IMR-90 (cell line): ENCODE results near the gene HLA-DOA. TPM values are rescaled to one million over a fixed set of nuclear protein-coding genes. Genes with fewer than 3 reads are reported as not detected.

Experiments used
- ATAC-seq: fragments of 200-7000 bp; cut with Tn5 transposase; 2 replicates; pipeline ENCODE4 v1.9.1; 2020; ENCODE audit warnings: low read depth, mild to moderate bottlenecking, moderate library complexity
- BruUV-seq: library from RNA; stranded (reverse); fragments of 400-500 nt; replicated peaks from 2 replicates; lab custom pipeline; 2021; lab: Mats Ljungman, UMichigan
- CTCF ChIA-PET: fragments of 300-600 bp; formaldehyde crosslinking; extraction: SDS; loops from one replicate; lab custom pipeline; 2021; ENCODE audit warnings: antibody characterized with exemption; lab: Yijun Ruan, JAX
- POLR2A ChIA-PET: fragments of 300-600 bp; sonication (Branson Sonifier 250); formaldehyde crosslinking; loops from one replicate; lab custom pipeline; 2022; ENCODE audit warnings: antibody characterized with exemption; ENCODE audit not compliant: unreplicated experiment; lab: Charles Lee
- DNase-seq: peaks from one replicate; pipeline ENCODE4 v3.0.0; 2013
- H2AFZ ChIP-seq: replicated peaks from 2 replicates; pipeline ENCODE3; 2013; ENCODE audit warnings: low read length, mild to moderate bottlenecking; ENCODE audit not compliant: poor library complexity
- H2AK5ac ChIP-seq: 2 replicates; pipeline ENCODE4 v1.6.1; 2013; ENCODE audit warnings: low read depth, low read length, inconsistent platforms
- H2AK9ac ChIP-seq: replicated peaks from 2 replicates; pipeline ENCODE3; 2013; ENCODE audit warnings: mild to moderate bottlenecking, low read depth, low read length, moderate library complexity; ENCODE audit not compliant: poor library complexity
- H2BK120ac ChIP-seq: 2 replicates; pipeline ENCODE4 v1.6.1; 2013; ENCODE audit warnings: low read depth, low read length, inconsistent platforms
- H2BK15ac ChIP-seq: 3 replicates; pipeline ENCODE4 v1.6.1; 2013; ENCODE audit warnings: low read depth, low read length, inconsistent platforms
- H2BK20ac ChIP-seq: 2 replicates; pipeline ENCODE4 v1.6.1; 2013; ENCODE audit warnings: low read depth, mild to moderate bottlenecking, inconsistent platforms, low read length, moderate library complexity
- H2BK5ac ChIP-seq: 2 replicates; pipeline ENCODE4 v1.6.1; 2013; ENCODE audit warnings: mild to moderate bottlenecking, low read depth, low read length, inconsistent platforms; ENCODE audit not compliant: poor library complexity, severe bottlenecking
- H3K14ac ChIP-seq: replicated peaks from 2 replicates; pipeline ENCODE4 v1.6.1; 2013; ENCODE audit warnings: low read depth, low read length, inconsistent platforms
- H3K18ac ChIP-seq: 2 replicates; pipeline ENCODE4 v1.6.1; 2013; ENCODE audit warnings: low read depth, low read length, control low read depth
- H3K23ac ChIP-seq: 2 replicates; pipeline ENCODE4 v1.6.1; 2013; ENCODE audit warnings: low read depth, low read length, inconsistent platforms
- H3K27ac ChIP-seq: 2 replicates; pipeline ENCODE4 v1.5.1; 2013; ENCODE audit warnings: mild to moderate bottlenecking, control low read depth, low read length; ENCODE audit not compliant: insufficient read depth
- H3K27me3 ChIP-seq: 2 replicates; pipeline ENCODE4 v1.6.1; 2013; ENCODE audit warnings: low read length; ENCODE audit not compliant: control insufficient read depth, insufficient read depth
- H3K36me3 ChIP-seq: 2 replicates; pipeline ENCODE4 v1.6.1; 2013; ENCODE audit warnings: low read length, mixed read lengths; ENCODE audit not compliant: control insufficient read depth, insufficient read depth
- H3K4ac ChIP-seq: 2 replicates; pipeline ENCODE4 v1.6.1; 2013; ENCODE audit warnings: low read depth, low read length, inconsistent platforms
- H3K4me1 ChIP-seq: 2 replicates; pipeline ENCODE4 v1.6.1; 2013; ENCODE audit warnings: low read length, mixed read lengths; ENCODE audit not compliant: control insufficient read depth, insufficient read depth
- H3K4me2 ChIP-seq: 2 replicates; pipeline ENCODE4 v1.6.1; 2013; ENCODE audit warnings: low read depth, mild to moderate bottlenecking, control low read depth, low read length, moderate library complexity
- H3K4me3 ChIP-seq: 2 replicates; pipeline ENCODE4 v1.5.1; 2013; ENCODE audit warnings: low read depth, mild to moderate bottlenecking, control low read depth, low read length, moderate library complexity; ENCODE audit not compliant: insufficient read depth
- H3K56ac ChIP-seq: 2 replicates; pipeline ENCODE4 v1.6.1; 2013; ENCODE audit warnings: low read length, inconsistent platforms; ENCODE audit not compliant: insufficient read depth; ENCODE audit errors: extremely low read depth
- H3K79me1 ChIP-seq, 2 experiments: 2 replicates each; pipeline ENCODE4 v1.6.1; 2013; ENCODE audit warnings: low read length in 2 of 2, inconsistent platforms in 1 of 2, low read depth in 1 of 2
- H3K9ac ChIP-seq: 2 replicates; pipeline ENCODE4 v1.6.1; 2013; ENCODE audit warnings: low read depth, low read length, control low read depth
- H3K9me1 ChIP-seq: 2 replicates; pipeline ENCODE4 v1.6.1; 2013; ENCODE audit warnings: low read length, inconsistent platforms; ENCODE audit not compliant: insufficient read depth
- H3K9me3 ChIP-seq: 2 replicates; pipeline ENCODE4 v1.6.1; 2013; ENCODE audit warnings: low read length; ENCODE audit not compliant: control insufficient read depth, insufficient read depth
- H4K20me1 ChIP-seq: 2 replicates; pipeline ENCODE4 v1.6.1; 2013; ENCODE audit warnings: low read length, inconsistent platforms; ENCODE audit not compliant: insufficient read depth
- H4K5ac ChIP-seq: 2 replicates; pipeline ENCODE4 v1.6.1; 2013; ENCODE audit warnings: mild to moderate bottlenecking, low read depth, low read length, control low read depth
- H4K8ac ChIP-seq, 2 experiments: 2 replicates each; pipeline ENCODE4 v1.6.1; 2013; ENCODE audit warnings: low read depth in 2 of 2, low read length in 2 of 2, control low read depth in 1 of 2, inconsistent platforms in 1 of 2
- H4K91ac ChIP-seq: 2 replicates; pipeline ENCODE4 v1.6.1; 2013; ENCODE audit warnings: low read depth, low read length, inconsistent platforms; ENCODE audit not compliant: insufficient read depth
- BHLHE40 ChIP-seq: fragments of 150-350 bp; IDR thresholded peaks from 2 replicates; pipeline ENCODE4 v1.6.1; 2016; ENCODE audit warnings: mild to moderate bottlenecking, low read depth, low read length
- CEBPB ChIP-seq: IDR thresholded peaks from 2 replicates; pipeline ENCODE4 v1.6.1; 2012; ENCODE audit warnings: low read depth, low read length, improper control_type of control experiment
- MAFK ChIP-seq: IDR thresholded peaks from 2 replicates; pipeline ENCODE4 v1.6.1; 2012; ENCODE audit warnings: low read depth, low read length, improper control_type of control experiment
- WGBS, 2 experiments: methylation state at CpG; one replicate each; pipeline versions ENCODE4 v1.1.5 to v1.1.7; 2013; ENCODE audit warnings: missing lambda C conversion rate in 2 of 2; ENCODE audit not compliant: insufficient read length in 1 of 2; ENCODE audit errors: extremely low coverage in 2 of 2; 5-methylcytosine and 5-hydroxymethylcytosine counted together
- dilution Hi-C: fragments of 300-500 bp; cut with HindIII; formaldehyde crosslinking; loops from one replicate; pipeline ENCODE4 v1.14.3; 2018; ENCODE audit warnings: low sequenced_read_pairs; ENCODE audit not compliant: unreplicated experiment
- in situ Hi-C: fragments of 300-500 bp; cut with MboI; formaldehyde crosslinking; loops from 3 replicates; pipeline ENCODE4 v1.14.3; 2019; ENCODE audit warnings: low sequenced_read_pairs, inconsistent platforms, mixed read lengths
- intact Hi-C: fragments of 100-400 bp; cut with micrococcal nuclease; formaldehyde crosslinking; loops from 2 replicates; pipeline ENCODE4 v1.10.0; 2022
- polyA plus RNA-seq, 3 experiments: library from polyadenylated mRNA; depleted of rRNA; stranded (reverse); fragments of >200 nt; gene quantifications; 2 replicates each; pipeline ENCODE4 v1.2.3, GENCODE V29; 2012; ENCODE audit warnings: low replicate concordance in 1 of 3
- total RNA-seq: library from RNA; depleted of rRNA; stranded (reverse); fragments of >200 nt; gene quantifications from 2 replicates; pipeline ENCODE4 v1.2.3, GENCODE V29; 2012

Gene HLA-DOA
- total and polyA plus RNA-seq, 2 of the 4 experiments (the other 2 are of a cell fraction): not detected

DNA sequence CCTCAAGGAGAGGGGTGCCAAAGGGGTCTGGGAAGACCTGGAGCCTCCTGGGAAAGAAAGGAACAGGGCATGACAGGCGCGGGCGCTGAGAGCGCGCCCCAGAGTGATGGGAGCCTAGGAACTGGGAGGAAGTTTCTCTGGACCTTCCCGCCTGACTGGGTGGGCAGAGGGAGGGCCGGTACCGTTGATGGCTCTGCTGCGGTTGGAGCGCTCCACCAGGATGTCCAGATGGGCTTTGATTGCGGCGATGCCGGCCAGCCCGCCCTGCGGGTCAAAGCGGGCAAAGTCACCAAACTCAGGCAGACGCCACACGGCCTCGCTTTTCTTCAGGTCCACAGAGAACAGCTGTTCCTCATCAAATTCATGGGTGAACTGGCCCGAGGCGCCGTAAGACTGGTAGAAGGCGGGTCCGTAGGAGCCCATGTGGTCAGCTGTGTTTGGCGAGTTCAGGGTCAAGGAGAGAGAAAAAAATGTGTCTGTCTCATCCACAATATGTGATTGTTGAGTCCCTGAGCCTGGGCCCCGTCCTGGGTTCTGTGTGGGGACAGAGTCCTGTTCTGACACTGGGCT lies 1.5 kb downstream of the HLA-DOA start:
- H3K14ac ChIP-seq: no peak overlapping the region
- H3K18ac ChIP-seq: no peak overlapping the region
- no TSS peak for BruUV-seq
- no peak overlapping the region for H3K4ac ChIP-seq
- no peak overlapping the region for H4K5ac ChIP-seq
- H3K4me3 ChIP-seq: no peak overlapping the region
- H3K4me1 ChIP-seq: no peaks in the 10 kb centered on the region; the same call in 1 of the 2 replicates
- no peak overlapping the region for H2AK5ac ChIP-seq
- ChIA-PET CTCF (no interaction called here), POLR2A (no interaction called here)
- H4K91ac ChIP-seq: no peak overlapping the region
- H3K56ac ChIP-seq: no peak overlapping the region
- TF ChIP-seq MAFK: no peak
- TF ChIP-seq CEBPB: no peak
- no peak for TF ChIP-seq BHLHE40
- H3K9ac ChIP-seq: no peak overlapping the region
- H2AK9ac ChIP-seq: no peak overlapping the region
- H2BK20ac ChIP-seq: no peak overlapping the region
- in situ Hi-C loops (no loop called here), dilution Hi-C loops (no loop called here), intact Hi-C loops (no loop called here)
- no peaks in the 10 kb centered on the region for H4K20me1 ChIP-seq
- H2BK120ac ChIP-seq: no peak overlapping the region
- H4K8ac ChIP-seq: no peak overlapping the region
- ATAC-seq: no peak
- H3K9me3 ChIP-seq: no peaks in the 10 kb centered on the region
- H2AFZ ChIP-seq: no peak overlapping the region
- H2BK15ac ChIP-seq: no peak overlapping the region
- H3K9me1 ChIP-seq: no peaks in the 10 kb centered on the region
- H2BK5ac ChIP-seq: no peak overlapping the region
- DNase-seq: no peak
- H3K79me1 ChIP-seq: no peaks in the 10 kb centered on the region
- H3K23ac ChIP-seq: no peak overlapping the region
- no peaks in the 10 kb centered on the region for H3K36me3 ChIP-seq
- H3K27me3 ChIP-seq: peaks cover 51% of the 10 kb centered on the region
- WGBS, 2 experiments: 85% methylated on average over 12 of the region's 26 CpGs; no CpG with 5 or more reads in 1 of the 2 experiments
- H3K27ac ChIP-seq: no peak overlapping the region
- H3K4me2 ChIP-seq: no peak overlapping the region
